Keratinocyte (primary cell): Measurements from ENCODE around the gene CPOX. TPM values are rescaled to one million over a fixed set of nuclear protein-coding genes. Genes with fewer than 3 reads are reported as not detected.

Experiments used
- DNase-seq: peaks from one replicate; pipeline ENCODE4 v3.0.0-alpha.2; 2011; ENCODE audit warnings: low read depth, missing footprints, low spot score
- FAIRE-seq: peaks from 2 replicates; lab custom pipeline; 2011; peaks lifted over from hg19 to GRCh38; lab: Jason Lieb, UNC
- H2AFZ ChIP-seq: 2 replicates; pipeline ENCODE4 v1.6.0; 2012; ENCODE audit warnings: low read length, control low read depth, inconsistent platforms; ENCODE audit not compliant: control insufficient read depth
- H3K27ac ChIP-seq: 2 replicates; pipeline ENCODE4 v1.5.1; 2011; ENCODE audit warnings: low read length; ENCODE audit not compliant: control insufficient read depth, insufficient read depth
- H3K27me3 ChIP-seq: 3 replicates; pipeline ENCODE4 v1.6.0; 2011; ENCODE audit warnings: low read length; ENCODE audit not compliant: control insufficient read depth, insufficient read depth; ENCODE audit errors: extremely low read depth
- H3K36me3 ChIP-seq, 2 experiments: 2 replicates in 1 of 2; 3 replicates in 1 of 2; pipeline ENCODE4 v1.5.1; 2011; ENCODE audit warnings: low read length in 2 of 2, mild to moderate bottlenecking in 1 of 2; ENCODE audit not compliant: control insufficient read depth in 2 of 2, insufficient read depth in 2 of 2; ENCODE audit errors: extremely low read depth in 1 of 2
- H3K4me1 ChIP-seq: 3 replicates; pipeline ENCODE4 v1.5.1; 2011; ENCODE audit warnings: low read length; ENCODE audit not compliant: control insufficient read depth, insufficient read depth; ENCODE audit errors: extremely low read depth
- H3K4me2 ChIP-seq: 3 replicates; pipeline ENCODE4 v1.6.0; 2011; ENCODE audit warnings: low read depth, low read length; ENCODE audit not compliant: control insufficient read depth, insufficient read depth; ENCODE audit errors: extremely low read depth
- H3K4me3 ChIP-seq, 3 experiments: fragments of 200-600 bp in 1 of 3; sonication (generic) in 1 of 3; 2 replicates in 2 of 3; 3 replicates in 1 of 3; pipeline ENCODE4 v1.5.1; 2011 to 2016; ENCODE audit warnings: low read length in 3 of 3, mild to moderate bottlenecking in 3 of 3, control low read depth in 2 of 3, inconsistent platforms in 1 of 3, low read depth in 1 of 3, mixed read lengths in 1 of 3, mixed run types in 1 of 3, moderate library complexity in 1 of 3; ENCODE audit not compliant: control insufficient read depth in 2 of 3, insufficient read depth in 2 of 3; ENCODE audit errors: extremely low read depth in 1 of 3
- H3K79me2 ChIP-seq: 2 replicates; pipeline ENCODE4 v1.6.0; 2012; ENCODE audit warnings: low read length; ENCODE audit not compliant: control insufficient read depth, insufficient read depth
- H3K9ac ChIP-seq: 3 replicates; pipeline ENCODE4 v1.6.0; 2011; ENCODE audit warnings: low read length; ENCODE audit not compliant: control insufficient read depth, insufficient read depth; ENCODE audit errors: extremely low read depth
- H3K9me1 ChIP-seq: 3 replicates; pipeline ENCODE4 v1.6.0; 2011; ENCODE audit warnings: low read length; ENCODE audit not compliant: control insufficient read depth, insufficient read depth; ENCODE audit errors: extremely low read depth
- H3K9me3 ChIP-seq: 2 replicates; pipeline ENCODE4 v1.5.1; 2012; ENCODE audit warnings: low read depth, low read length; ENCODE audit not compliant: control insufficient read depth
- H4K20me1 ChIP-seq: 3 replicates; pipeline ENCODE4 v1.6.0; 2011; ENCODE audit warnings: low read length; ENCODE audit not compliant: control insufficient read depth, insufficient read depth; ENCODE audit errors: extremely low read depth
- CTCF ChIP-seq, 3 experiments: IDR thresholded peaks in 1 of 3; conservative IDR thresholded peaks in 1 of 3; optimal IDR thresholded peaks in 1 of 3; 2 replicates in 2 of 3; 3 replicates in 1 of 3; pipeline versions ENCODE3 to v1.5.1; 2011; ENCODE audit warnings: low read length in 3 of 3, mild to moderate bottlenecking in 3 of 3, moderate library complexity in 2 of 3, control low read depth in 1 of 3, inconsistent platforms in 1 of 3; ENCODE audit not compliant: insufficient read depth in 2 of 3; ENCODE audit errors: extremely low read depth in 1 of 3
- EZH2 ChIP-seq: IDR thresholded peaks from one replicate; pipeline ENCODE4 v1.6.1; 2012; ENCODE audit warnings: inconsistent platforms, mild to moderate bottlenecking, low read length, moderate library complexity
- dilution Hi-C: fragments of 300-500 bp; cut with MboI; formaldehyde crosslinking; loops from one replicate; pipeline ENCODE4 v1.7.0; 2020; ENCODE audit warnings: low sequenced_read_pairs; ENCODE audit not compliant: extremely low pct_ligation_motif_present
- polyA plus RNA-seq, 5 experiments: library from polyadenylated mRNA; depleted of rRNA in 3 of 5; stranded (reverse) in 3 of 5; stranded (forward) in 1 of 5; unstranded in 1 of 5; fragments of >200 nt; gene quantifications; 1 replicate in 1 of 5; 2 replicates in 3 of 5; 3 replicates in 1 of 5; pipeline versions ENCODE4 v1.2.1 to v1.2.3, GENCODE V29; 2011 to 2012; ENCODE audit warnings: missing spikeins in 2 of 5, low read depth in 1 of 5, low replicate concordance in 1 of 5

Gene CPOX
- polyA plus RNA-seq, 1 donor (not counting 4 experiments of a cell fraction or from before 2014, with no cell fraction given), result 29.4 TPM

- no peaks in the 10 kb centered on the region for H3K9me3 ChIP-seq
- H3K9me1 ChIP-seq, result no peaks in the 10 kb centered on the region
- no peaks in the 10 kb centered on the region for H4K20me1 ChIP-seq
- TF ChIP-seq EZH2, result no peak
- TF ChIP-seq CTCF (optimal IDR thresholded peaks at IDR 0.05 in 1 of 3, IDR thresholded peaks at IDR 0.05 in 1 of 3, conservative IDR thresholded peaks at IDR 0.05 in 1 of 3; ENCODE audit: extremely low read depth in 1 of 3, insufficient read depth in 2 of 3, low read length in 3 of 3), result peak; percentile 48 to 69 (median 68)
- no peak overlapping the region for H3K4me3 ChIP-seq
- dilution Hi-C loops, result loop anchor here (25.0 kb wide), 1 partner anchor 185 kb away; no protein-coding TSS in a partner anchor
- FAIRE-seq (peak; percentile 96), DNase-seq (no peak)
- no peak overlapping the region for H3K9ac ChIP-seq
- no peak overlapping the region for H3K4me2 ChIP-seq
- no peaks in the 10 kb centered on the region for H3K79me2 ChIP-seq
- no peak overlapping the region for H3K27ac ChIP-seq
- H3K36me3 ChIP-seq, result no peaks in the 10 kb centered on the region
- H2AFZ ChIP-seq, result no peak overlapping the region
- no peaks in the 10 kb centered on the region for H3K27me3 ChIP-seq
- no peaks in the 10 kb centered on the region for H3K4me1 ChIP-seq
These were observed 8.8 kb upstream of the CPOX start for GRCh38 chr3:98602078-98602678.

- dilution Hi-C loops, result loop anchor here (25.0 kb wide), 1 partner anchor 186 kb away; no protein-coding TSS in a partner anchor
- FAIRE-seq (no peak), DNase-seq (no peak)
- TF ChIP-seq CTCF (optimal IDR thresholded peaks at IDR 0.05 in 1 of 3, IDR thresholded peaks at IDR 0.05 in 1 of 3, conservative IDR thresholded peaks at IDR 0.05 in 1 of 3; ENCODE audit: extremely low read depth in 1 of 3, insufficient read depth in 2 of 3, low read length in 3 of 3), result no peak
- TF ChIP-seq EZH2, result no peak
- Histone ChIP-seq H4K20me1 (no peaks in the 10 kb centered on the region), H2AFZ (no peak overlapping the region), H3K27ac (no peak overlapping the region), H3K27me3 (no peaks in the 10 kb centered on the region), H3K79me2 (no peaks in the 10 kb centered on the region), H3K4me1 (no peaks in the 10 kb centered on the region), H3K4me2 (no peak overlapping the region), H3K9me1 (no peaks in the 10 kb centered on the region), H3K36me3 (no peaks in the 10 kb centered on the region), H3K4me3 (no peak overlapping the region), H3K9ac (no peak overlapping the region), H3K9me3 (no peaks in the 10 kb centered on the region)
These were observed 7.8 kb upstream of the CPOX start for GRCh38 chr3:98601180-98601579.
